HuH-7 (cell line): ENCODE results near the gene DPCD.

Source experiments
- DNase-seq: peaks from one replicate; pipeline ENCODE4 v3.0.0; 2011; ENCODE audit warnings: low spot score

Gene DPCD

GRCh38 chr10:101567165-101568006, 20.7 kb upstream of the DPCD start:
- no peak for DNase-seq

GRCh38 chr10:101568054-101568745, 19.9 kb upstream of the DPCD start:
- no peak for DNase-seq

- DNase-seq, result no peak
Observed at GRCh38 chr10:101569323-101569621, 18.8 kb upstream of the DPCD start.

GRCh38 chr10:101569622-101570427, 18.3 kb upstream of the DPCD start:
- peak; percentile 93 for DNase-seq

- DNase-seq, result peak; percentile 47
Observed at GRCh38 chr10:101570428-101571270, 17.5 kb upstream of the DPCD start.

GRCh38 chr10:101571271-101571925, 16.7 kb upstream of the DPCD start:
- no peak for DNase-seq

- DNase-seq, result no peak
Observed at GRCh38 chr10:101572126-101572525, 16.0 kb upstream of the DPCD start.

GRCh38 chr10:101572785-101573184, 15.3 kb upstream of the DPCD start:
- no peak for DNase-seq

- DNase-seq, result no peak
Observed at GRCh38 chr10:101573885-101574753, 14.0 kb upstream of the DPCD start.

GRCh38 chr10:101575091-101575490, 13.0 kb upstream of the DPCD start:
- DNase-seq, result no peak

GRCh38 chr10:101575580-101576210, 12.4 kb upstream of the DPCD start:
- DNase-seq, result no peak

GRCh38 chr10:101576211-101576863, 11.8 kb upstream of the DPCD start:
- no peak for DNase-seq

GRCh38 chr10:101577121-101577871, 10.8 kb upstream of the DPCD start:
- DNase-seq, result no peak

- no peak for DNase-seq
Observed at GRCh38 chr10:101578192-101578591, 9.9 kb upstream of the DPCD start.

- DNase-seq, result no peak
Observed at GRCh38 chr10:101578803-101579515, 9.2 kb upstream of the DPCD start.

- no peak for DNase-seq
Observed at GRCh38 chr10:101579516-101579870, 8.6 kb upstream of the DPCD start.

GRCh38 chr10:101580486-101581399, 7.4 kb upstream of the DPCD start:
- no peak for DNase-seq
